Mesenchymal stem cell (in vitro differentiated cells and primary cell): Measurements from ENCODE around the gene TRPM1.

Experiments used
- DNase-seq: peaks from one replicate; pipeline ENCODE4 v3.0.0-alpha.2; 2013
- H2AFZ ChIP-seq: one replicate; pipeline ENCODE4 v1.6.1; 2013; ENCODE audit warnings: low read depth, mild to moderate bottlenecking, control low read depth, inconsistent platforms, low read length, moderate library complexity
- H2AK5ac ChIP-seq: 2 replicates; pipeline ENCODE4 v1.6.1; 2013; ENCODE audit warnings: low read length, moderate library complexity, mild to moderate bottlenecking, inconsistent platforms; ENCODE audit not compliant: severe bottlenecking
- H2BK120ac ChIP-seq: one replicate; pipeline ENCODE4 v1.6.1; 2013; ENCODE audit warnings: low read depth, mild to moderate bottlenecking, inconsistent platforms, low read length, moderate library complexity
- H2BK12ac ChIP-seq, 2 experiments: one replicate each; pipeline ENCODE4 v1.6.1; 2013; ENCODE audit warnings: inconsistent platforms in 2 of 2, low read length in 2 of 2, mild to moderate bottlenecking in 2 of 2, moderate library complexity in 2 of 2, control low read depth in 1 of 2
- H2BK15ac ChIP-seq: one replicate; pipeline ENCODE4 v1.6.1; 2013; ENCODE audit warnings: mild to moderate bottlenecking, low read depth, inconsistent platforms; ENCODE audit not compliant: poor library complexity, severe bottlenecking
- H2BK5ac ChIP-seq: 2 replicates; pipeline ENCODE4 v1.6.1; 2013; ENCODE audit warnings: low read depth, mild to moderate bottlenecking, low read length, control low read depth, inconsistent platforms; ENCODE audit not compliant: poor library complexity, severe bottlenecking
- H3K14ac ChIP-seq, 2 experiments: one replicate each; pipeline ENCODE4 v1.6.1; 2013; ENCODE audit warnings: inconsistent platforms in 2 of 2, low read length in 2 of 2, control low read depth in 1 of 2, mild to moderate bottlenecking in 1 of 2, moderate library complexity in 1 of 2
- H3K18ac ChIP-seq, 2 experiments: one replicate each; pipeline ENCODE4 v1.6.1; 2013; ENCODE audit warnings: inconsistent platforms in 2 of 2, low read length in 2 of 2, control low read depth in 1 of 2, low read depth in 1 of 2, mild to moderate bottlenecking in 1 of 2
- H3K23ac ChIP-seq, 2 experiments: one replicate each; pipeline ENCODE4 v1.6.1; 2013; ENCODE audit warnings: inconsistent platforms in 2 of 2, low read length in 2 of 2, mild to moderate bottlenecking in 2 of 2, moderate library complexity in 2 of 2, control low read depth in 1 of 2
- H3K27ac ChIP-seq: 2 replicates; pipeline ENCODE4 v1.5.1; 2013; ENCODE audit warnings: mild to moderate bottlenecking, moderate library complexity, low read length, control low read depth, inconsistent platforms; ENCODE audit not compliant: poor library complexity, severe bottlenecking
- H3K27me3 ChIP-seq, 2 experiments: 2 replicates each; pipeline versions ENCODE4 v1.6.1 to v1.7.0; 2013; ENCODE audit warnings: low read length in 2 of 2, mild to moderate bottlenecking in 2 of 2, moderate library complexity in 2 of 2, control low read depth in 1 of 2, inconsistent platforms in 1 of 2; ENCODE audit not compliant: control insufficient read depth in 1 of 2, insufficient read depth in 1 of 2
- H3K36me3 ChIP-seq, 2 experiments: 2 replicates each; pipeline versions ENCODE4 v1.6.1 to v1.7.0; 2013; ENCODE audit warnings: low read length in 2 of 2, control low read depth in 1 of 2, inconsistent platforms in 1 of 2, low read depth in 1 of 2, mild to moderate bottlenecking in 1 of 2; ENCODE audit not compliant: insufficient read depth in 2 of 2, control insufficient read depth in 1 of 2
- H3K4ac ChIP-seq, 2 experiments: one replicate each; pipeline ENCODE4 v1.6.1; 2013; ENCODE audit warnings: inconsistent platforms in 2 of 2, low read length in 2 of 2, mild to moderate bottlenecking in 2 of 2, moderate library complexity in 2 of 2, control low read depth in 1 of 2, low read depth in 1 of 2
- H3K4me1 ChIP-seq: 2 replicates; pipeline ENCODE4 v1.6.1; 2013; ENCODE audit warnings: low read depth, low read length, control low read depth; ENCODE audit not compliant: control insufficient read depth, insufficient read depth
- H3K4me2 ChIP-seq: 2 replicates; pipeline ENCODE4 v1.6.1; 2013; ENCODE audit warnings: low read length, mild to moderate bottlenecking, inconsistent platforms; ENCODE audit not compliant: poor library complexity, severe bottlenecking
- H3K4me3 ChIP-seq, 2 experiments: 2 replicates each; pipeline versions ENCODE4 v1.5.1 to v1.7.0; 2013; ENCODE audit warnings: low read length in 2 of 2, mild to moderate bottlenecking in 2 of 2, control low read depth in 1 of 2, low read depth in 1 of 2; ENCODE audit not compliant: insufficient read depth in 1 of 2
- H3K79me1 ChIP-seq: replicated peaks from 2 replicates; pipeline ENCODE4 v1.6.1; 2013; ENCODE audit warnings: mild to moderate bottlenecking, control low read depth, low read length, inconsistent platforms; ENCODE audit not compliant: poor library complexity, severe bottlenecking
- H3K9ac ChIP-seq: 2 replicates; pipeline ENCODE4 v1.7.0; 2013; ENCODE audit warnings: mild to moderate bottlenecking, low read length, moderate library complexity
- H3K9me3 ChIP-seq: 2 replicates; pipeline ENCODE4 v1.7.0; 2013; ENCODE audit warnings: mild to moderate bottlenecking, low read length; ENCODE audit not compliant: control insufficient read depth
- H4K8ac ChIP-seq: one replicate; pipeline ENCODE4 v1.6.1; 2013; ENCODE audit warnings: inconsistent platforms, mild to moderate bottlenecking, low read length, moderate library complexity
- H4K91ac ChIP-seq: one replicate; pipeline ENCODE4 v1.6.1; 2013; ENCODE audit warnings: mild to moderate bottlenecking, low read length, inconsistent platforms
- WGBS: methylation state at CpG from one replicate; pipeline ENCODE4 v1.1.7; 2013; ENCODE audit warnings: mixed read lengths; 5-methylcytosine and 5-hydroxymethylcytosine counted together

TRPM1 gene

GRCh38 chr15:30973379-30973778 lies 128.1 kb downstream of the TRPM1 start:
- no peak overlapping the region for H4K8ac ChIP-seq
- WGBS, result 96% methylated on average over 4 of the region's 4 CpGs

GRCh38 chr15:30969724-30970123 lies 131.8 kb downstream of the TRPM1 start:
- Histone ChIP-seq H3K9ac (no peak overlapping the region), H3K4me2 (no peak overlapping the region), H3K4ac (no peak overlapping the region), H2BK5ac (no peak overlapping the region), H3K14ac (no peak overlapping the region), H3K4me3 (no peak overlapping the region), H2AFZ (no peak overlapping the region), H3K79me1 (peaks cover 20% of the 10 kb centered on the region), H4K91ac (no peak overlapping the region), H4K8ac (no peak overlapping the region), H3K36me3 (peaks cover 3 to 74% of the 10 kb centered on the region in 2 experiments), H2BK15ac (no peak overlapping the region), H3K23ac (no peak overlapping the region), H2BK12ac (no peak overlapping the region), H3K27ac (no peak overlapping the region), H3K27me3 (no peaks in the 10 kb centered on the region), H2AK5ac (no peak overlapping the region), H3K18ac (no peak overlapping the region), H3K4me1 (no peaks in the 10 kb centered on the region), H3K9me3 (no peaks in the 10 kb centered on the region), H2BK120ac (no peak overlapping the region)
- no peak for DNase-seq
- 100% methylated on average over 1 of the region's 2 CpGs for WGBS

More at GRCh38 chr15:30973379-30973778, 128.1 kb downstream of the TRPM1 start:
- H3K18ac ChIP-seq, result peak overlapping the region in 1 of 2 experiments; percentile 24
- H2BK15ac ChIP-seq, result no peak overlapping the region
- H3K27ac ChIP-seq, result no peak overlapping the region
- no peak overlapping the region for H3K9ac ChIP-seq
- H2BK5ac ChIP-seq, result no peak overlapping the region
- H3K14ac ChIP-seq, result no peak overlapping the region
- no peak overlapping the region for H3K4me2 ChIP-seq
- no peak overlapping the region for H2BK120ac ChIP-seq
- peaks cover 6 to 69% of the 10 kb centered on the region in 2 experiments for H3K36me3 ChIP-seq
- H2AFZ ChIP-seq, result no peak overlapping the region
- no peak overlapping the region for H4K91ac ChIP-seq
- no peak overlapping the region for H3K4me3 ChIP-seq
- H3K9me3 ChIP-seq, result no peaks in the 10 kb centered on the region
- no peak overlapping the region for H2BK12ac ChIP-seq
- peaks cover 22% of the 10 kb centered on the region for H3K79me1 ChIP-seq
- no peak overlapping the region for H3K4ac ChIP-seq
- H2AK5ac ChIP-seq, result peak overlapping the region; percentile 59
- no peak overlapping the region for H3K23ac ChIP-seq
- peaks cover 2% of the 10 kb centered on the region for H3K4me1 ChIP-seq
- no peak for DNase-seq
- H3K27me3 ChIP-seq, result no peaks in the 10 kb centered on the region

GRCh38 chr15:30963681-30964080 lies 137.8 kb downstream of the TRPM1 start:
- no peak overlapping the region for H2BK12ac ChIP-seq
- no peak for DNase-seq
- WGBS, result 100% methylated on average over 2 of the region's 3 CpGs

GRCh38 chr15:30962659-30963058 lies 138.9 kb downstream of the TRPM1 start:
- H2AK5ac ChIP-seq, result no peak overlapping the region
- H2BK5ac ChIP-seq, result no peak overlapping the region
- H3K4ac ChIP-seq, result no peak overlapping the region
- H3K27me3 ChIP-seq, result no peaks in the 10 kb centered on the region
- peaks cover 25% of the 10 kb centered on the region for H3K79me1 ChIP-seq
- no peak overlapping the region for H3K23ac ChIP-seq
- no peak overlapping the region for H3K4me3 ChIP-seq
- no peak overlapping the region for H3K4me2 ChIP-seq
- no peak overlapping the region for H3K9ac ChIP-seq
- H3K36me3 ChIP-seq, result peaks cover 21 to 79% of the 10 kb centered on the region in 2 experiments
- no peaks in the 10 kb centered on the region for H3K9me3 ChIP-seq
- H2AFZ ChIP-seq, result no peak overlapping the region
- H3K18ac ChIP-seq, result no peak overlapping the region
- DNase-seq, result no peak
- no peak overlapping the region for H3K27ac ChIP-seq
- H4K8ac ChIP-seq, result no peak overlapping the region
- no peak overlapping the region for H2BK15ac ChIP-seq
- no peak overlapping the region for H2BK12ac ChIP-seq
- WGBS, result 100% methylated on average over 2 of the region's 3 CpGs
- peaks cover under 1% of the 10 kb centered on the region for H3K4me1 ChIP-seq
- H2BK120ac ChIP-seq, result no peak overlapping the region
- H3K14ac ChIP-seq, result no peak overlapping the region
- no peak overlapping the region for H4K91ac ChIP-seq

More at GRCh38 chr15:30963681-30964080, 137.8 kb downstream of the TRPM1 start:
- Histone ChIP-seq H3K36me3 (peaks cover 14 to 68% of the 10 kb centered on the region in 2 experiments), H3K9me3 (no peaks in the 10 kb centered on the region), H2AFZ (no peak overlapping the region), H3K4ac (no peak overlapping the region), H3K27ac (no peak overlapping the region), H3K4me2 (no peak overlapping the region), H4K91ac (no peak overlapping the region), H2BK15ac (no peak overlapping the region), H3K23ac (no peak overlapping the region), H3K9ac (no peak overlapping the region), H3K4me3 (no peak overlapping the region), H3K79me1 (peaks cover 20% of the 10 kb centered on the region), H3K14ac (no peak overlapping the region), H2BK5ac (no peak overlapping the region), H2BK120ac (no peak overlapping the region), H3K27me3 (no peaks in the 10 kb centered on the region), H3K4me1 (no peaks in the 10 kb centered on the region), H2AK5ac (no peak overlapping the region), H3K18ac (no peak overlapping the region), H4K8ac (no peak overlapping the region)
